HG03469 (cell line): ENCODE data around the gene DNAH17.

ENCODE experiments used
- ATAC-seq: cut with Tn5 transposase; IDR thresholded peaks from one replicate; pipeline ENCODE4 v1.9.1; 2021; ENCODE audit warnings: mild to moderate bottlenecking, moderate library complexity, moderate number of reproducible peaks; ENCODE audit not compliant: unreplicated experiment

DNAH17 gene, protein sequence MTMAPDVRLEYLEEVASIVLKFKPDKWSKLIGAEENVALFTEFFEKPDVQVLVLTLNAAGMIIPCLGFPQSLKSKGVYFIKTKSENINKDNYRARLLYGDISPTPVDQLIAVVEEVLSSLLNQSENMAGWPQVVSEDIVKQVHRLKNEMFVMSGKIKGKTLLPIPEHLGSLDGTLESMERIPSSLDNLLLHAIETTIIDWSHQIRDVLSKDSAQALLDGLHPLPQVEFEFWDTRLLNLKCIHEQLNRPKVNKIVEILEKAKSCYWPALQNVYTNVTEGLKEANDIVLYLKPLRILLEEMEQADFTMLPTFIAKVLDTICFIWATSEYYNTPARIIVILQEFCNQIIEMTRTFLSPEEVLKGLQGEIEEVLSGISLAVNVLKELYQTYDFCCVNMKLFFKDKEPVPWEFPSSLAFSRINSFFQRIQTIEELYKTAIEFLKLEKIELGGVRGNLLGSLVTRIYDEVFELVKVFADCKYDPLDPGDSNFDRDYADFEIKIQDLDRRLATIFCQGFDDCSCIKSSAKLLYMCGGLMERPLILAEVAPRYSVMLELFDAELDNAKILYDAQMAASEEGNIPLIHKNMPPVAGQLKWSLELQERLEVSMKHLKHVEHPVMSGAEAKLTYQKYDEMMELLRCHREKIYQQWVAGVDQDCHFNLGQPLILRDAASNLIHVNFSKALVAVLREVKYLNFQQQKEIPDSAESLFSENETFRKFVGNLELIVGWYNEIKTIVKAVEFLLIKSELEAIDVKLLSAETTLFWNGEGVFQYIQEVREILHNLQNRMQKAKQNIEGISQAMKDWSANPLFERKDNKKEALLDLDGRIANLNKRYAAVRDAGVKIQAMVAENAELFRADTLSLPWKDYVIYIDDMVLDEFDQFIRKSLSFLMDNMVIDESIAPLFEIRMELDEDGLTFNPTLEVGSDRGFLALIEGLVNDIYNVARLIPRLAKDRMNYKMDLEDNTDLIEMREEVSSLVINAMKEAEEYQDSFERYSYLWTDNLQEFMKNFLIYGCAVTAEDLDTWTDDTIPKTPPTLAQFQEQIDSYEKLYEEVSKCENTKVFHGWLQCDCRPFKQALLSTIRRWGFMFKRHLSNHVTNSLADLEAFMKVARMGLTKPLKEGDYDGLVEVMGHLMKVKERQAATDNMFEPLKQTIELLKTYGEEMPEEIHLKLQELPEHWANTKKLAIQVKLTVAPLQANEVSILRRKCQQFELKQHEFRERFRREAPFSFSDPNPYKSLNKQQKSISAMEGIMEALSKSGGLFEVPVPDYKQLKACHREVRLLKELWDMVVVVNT (N-terminal part only)

DNA sequence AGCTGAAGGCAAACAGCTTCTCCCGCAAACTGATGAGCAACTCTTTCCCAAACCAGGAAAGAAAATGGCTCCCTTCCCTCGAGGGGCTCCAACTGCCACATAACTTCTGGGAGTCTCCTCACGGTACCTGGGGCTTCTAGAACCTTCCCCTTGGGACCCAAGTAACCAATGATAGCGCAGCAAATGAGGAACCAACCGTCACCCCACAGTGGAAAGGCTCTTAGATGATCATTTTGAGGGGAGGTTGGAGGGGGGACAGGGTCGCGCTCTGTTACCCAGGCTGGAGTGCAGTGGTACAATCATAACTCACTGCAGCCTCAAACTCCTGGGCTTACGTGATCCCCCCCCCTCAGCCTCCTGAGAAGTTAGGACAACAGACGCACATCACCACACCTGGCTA is at the start of gene DNAH17:
TSS of gene DNAH17 (minus strand) at position 101 of the 400 bp plus-strand sequence. CDS start 2,339 bp downstream, outside the sequence.
- no peak for ATAC-seq

DNA sequence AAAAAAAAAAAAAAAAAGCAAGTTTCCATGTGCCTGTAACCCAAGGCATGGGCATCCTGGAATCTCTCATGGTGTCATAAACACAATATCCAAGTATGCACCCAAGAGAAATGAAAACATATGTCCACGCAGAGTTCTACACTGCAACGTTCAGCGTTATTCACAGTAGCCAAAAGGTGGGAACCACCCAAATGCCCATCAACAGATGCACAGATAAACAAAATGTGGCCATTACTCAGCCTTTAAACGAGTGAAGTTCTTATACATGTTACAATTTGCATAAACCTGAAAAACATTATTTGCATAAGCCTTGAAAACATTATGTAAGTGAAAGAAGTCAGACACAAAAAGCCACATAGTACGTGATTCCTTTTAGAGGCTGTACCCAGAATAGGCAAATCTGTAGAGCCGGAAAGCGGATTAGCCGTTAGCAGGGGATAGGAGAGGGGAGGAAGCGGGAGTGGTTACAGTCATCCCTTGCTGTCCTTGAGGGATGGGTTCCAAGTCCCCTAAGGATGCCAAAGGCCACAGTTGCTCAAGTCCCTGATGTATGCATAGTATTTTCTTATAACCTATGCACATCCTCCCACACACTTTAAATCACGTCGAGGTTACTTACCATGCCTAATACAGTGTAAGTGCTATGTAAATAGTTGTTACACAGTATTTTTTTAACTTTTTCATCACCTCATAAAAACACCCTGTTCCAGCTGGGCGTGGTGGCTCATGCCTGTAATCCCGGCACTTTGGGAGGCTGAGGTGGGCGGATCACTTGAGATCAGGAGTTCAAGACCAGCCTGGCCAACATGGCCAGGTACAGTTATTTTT is 47.3 kb upstream of the DNAH17 start:
- ATAC-seq, result no peak

DNA sequence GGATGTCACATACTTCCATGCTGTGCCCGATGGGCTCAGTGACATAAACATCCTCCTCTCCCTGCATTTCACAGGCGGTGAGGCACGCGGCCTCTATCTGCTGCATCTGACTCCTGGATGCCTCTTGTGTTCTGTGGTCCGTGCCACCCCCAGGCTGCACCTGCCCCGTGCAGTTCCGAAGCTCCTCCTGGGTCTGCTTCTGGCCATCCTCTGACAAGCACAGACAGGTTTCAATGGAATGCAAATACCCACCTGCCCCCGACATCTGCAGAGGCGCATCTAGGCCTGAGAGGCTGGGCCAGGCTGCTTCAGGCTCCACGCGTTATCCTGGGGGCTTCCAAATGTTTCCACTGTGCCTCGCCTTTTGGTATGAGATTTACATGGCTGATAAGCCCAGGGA is 46.3 kb upstream of the DNAH17 start:
- ATAC-seq, result no peak

DNA sequence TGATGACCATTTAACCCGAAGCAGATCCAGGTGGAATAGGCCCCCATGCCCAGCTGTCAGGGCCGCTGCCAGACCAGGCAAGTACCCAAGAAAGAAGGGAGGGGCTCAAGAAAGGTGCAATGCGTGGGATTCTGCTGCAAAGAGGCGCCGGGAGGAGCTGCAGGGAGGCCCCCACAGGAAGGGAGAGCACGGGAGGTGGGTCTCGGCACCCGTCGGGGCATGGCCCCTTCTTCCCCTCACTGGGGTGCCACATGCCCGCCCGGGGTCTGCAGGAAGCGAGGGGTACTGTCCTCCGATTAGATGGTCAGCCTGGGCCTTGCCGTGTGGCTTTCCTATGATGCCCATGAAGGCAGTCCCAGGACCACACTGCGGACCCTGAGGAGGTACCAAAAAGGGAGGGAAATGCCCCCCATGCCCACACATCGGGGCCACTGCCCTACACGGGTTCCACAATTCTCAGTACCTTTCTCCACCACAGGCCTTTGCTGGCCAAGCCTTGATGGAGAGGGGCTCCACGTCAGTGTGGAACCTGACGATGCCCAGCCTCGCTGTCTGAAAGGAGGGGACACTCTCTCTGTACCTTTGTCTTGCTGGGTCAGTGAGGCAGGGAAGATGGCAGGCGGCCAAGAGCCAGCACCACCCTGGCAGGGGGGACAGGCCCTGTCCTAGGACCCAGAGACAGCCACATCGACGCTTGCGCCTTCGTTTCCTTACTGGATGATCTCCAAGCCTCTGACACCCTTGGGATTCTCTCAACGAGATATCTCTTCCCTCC is 45.5 kb upstream of the DNAH17 start:
- ATAC-seq, result no peak

DNA sequence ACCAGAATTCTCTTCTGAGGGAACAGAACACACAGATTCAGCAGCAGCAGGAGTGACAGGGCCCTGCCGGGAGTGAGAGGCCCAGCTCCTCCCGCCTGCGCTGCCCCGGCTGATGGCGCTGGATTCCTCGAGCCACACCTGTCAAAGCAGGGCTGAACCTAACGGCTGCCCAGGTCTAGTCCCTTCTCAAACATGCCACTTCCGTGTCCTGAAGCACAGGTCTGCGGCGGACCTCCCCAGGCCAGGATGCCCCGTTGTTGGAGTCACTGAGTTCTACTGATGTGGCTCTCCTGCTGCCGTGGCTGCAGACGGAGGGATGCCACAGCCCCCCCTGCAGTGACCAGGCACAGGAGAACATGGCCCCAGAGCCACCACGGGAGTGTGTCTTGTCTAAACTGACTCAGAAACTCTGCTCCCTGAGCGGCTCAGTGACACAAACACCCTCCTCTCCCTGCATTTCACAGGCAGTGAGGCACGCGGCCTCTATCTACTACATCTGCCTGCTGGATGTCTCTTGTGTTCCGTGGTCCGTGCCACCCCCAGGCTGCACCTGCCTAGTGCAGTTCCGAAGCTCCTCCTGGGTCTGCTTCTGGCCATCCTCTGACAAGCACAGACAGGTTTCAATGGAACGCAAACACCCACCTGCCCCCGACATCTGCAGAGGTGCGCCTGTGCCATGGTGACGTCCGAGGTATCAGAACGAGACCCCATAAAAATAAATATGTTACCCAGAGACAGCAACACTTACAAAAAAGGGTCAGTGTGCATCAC is 44.7 kb upstream of the DNAH17 start:
- no peak for ATAC-seq

DNA sequence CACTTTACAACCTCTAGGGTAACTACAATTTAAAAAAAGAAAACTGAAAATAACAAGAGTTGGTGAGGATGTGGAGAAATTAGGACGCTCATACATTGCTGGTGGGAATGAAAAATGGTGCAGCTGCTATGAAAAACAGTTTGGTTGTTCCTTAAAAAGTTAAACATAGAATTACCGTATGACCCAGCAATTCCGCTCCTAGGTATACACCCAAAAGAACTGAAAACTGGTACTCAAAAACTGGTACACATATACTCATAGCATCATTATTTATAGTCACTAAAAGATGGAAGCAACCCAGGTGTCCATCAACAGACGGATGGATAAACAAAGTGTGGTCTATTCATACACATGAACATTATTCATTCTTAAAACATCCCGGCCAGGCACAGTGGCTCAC is 42.9 kb upstream of the DNAH17 start:
- ATAC-seq, result no peak

DNA sequence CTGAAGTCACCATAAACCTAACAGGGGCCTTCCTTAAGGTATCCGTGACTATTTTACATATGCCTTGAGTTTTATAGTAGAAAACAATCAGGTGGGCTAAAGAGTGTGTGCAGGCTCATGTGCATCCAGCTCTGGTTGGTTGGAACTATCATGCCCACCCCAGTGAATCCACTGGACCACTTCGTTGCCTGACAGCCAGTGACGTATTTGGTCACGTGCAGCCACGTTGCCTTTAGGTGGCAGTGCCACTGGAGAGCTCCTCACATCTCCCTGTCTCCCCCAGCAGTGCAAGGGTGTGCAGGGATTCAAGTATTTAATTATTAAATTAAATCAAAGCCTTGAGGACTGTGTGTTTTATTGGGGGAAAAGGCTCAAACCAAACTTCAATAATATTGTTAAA is 42.1 kb upstream of the DNAH17 start:
- no peak for ATAC-seq

DNA sequence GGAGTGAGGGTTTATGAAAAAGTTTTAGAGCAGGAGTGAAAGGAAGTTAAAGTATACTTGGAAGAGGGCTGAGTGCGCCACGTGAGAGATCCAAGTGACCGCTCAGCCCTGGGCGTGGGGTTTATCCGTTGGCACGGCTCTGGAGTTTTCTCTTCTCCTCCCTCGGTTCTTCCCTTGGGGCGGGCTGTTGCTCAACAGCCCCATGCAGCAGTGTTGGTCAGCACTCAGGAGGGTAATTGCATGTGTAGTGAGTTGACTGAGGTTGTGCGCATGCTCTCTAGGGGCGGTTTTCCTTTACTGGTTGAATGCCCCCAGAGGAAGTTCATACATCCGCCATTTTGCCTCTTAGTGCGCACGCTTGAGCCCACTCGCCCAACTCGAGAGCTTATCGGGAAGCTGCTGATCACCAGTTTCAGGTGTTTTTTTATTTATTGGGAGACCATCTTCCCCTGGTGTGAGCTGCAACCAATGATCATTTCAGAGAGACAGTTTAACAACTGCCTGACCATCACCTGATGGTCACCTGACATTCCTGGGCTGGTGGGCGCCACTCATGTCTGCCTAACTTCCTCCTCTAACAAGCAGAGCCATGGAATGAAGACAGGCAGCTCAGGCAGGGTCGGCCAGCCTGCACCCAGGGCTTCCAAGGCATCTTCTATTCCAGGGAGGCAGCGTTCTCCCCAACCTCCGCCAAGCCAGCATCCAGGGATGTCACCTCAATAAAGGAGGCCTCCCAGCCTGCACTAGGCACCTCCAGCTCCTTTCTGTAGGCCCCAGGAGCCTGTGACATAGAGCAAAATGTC is 41.3 kb upstream of the DNAH17 start:
- no peak for ATAC-seq

DNA sequence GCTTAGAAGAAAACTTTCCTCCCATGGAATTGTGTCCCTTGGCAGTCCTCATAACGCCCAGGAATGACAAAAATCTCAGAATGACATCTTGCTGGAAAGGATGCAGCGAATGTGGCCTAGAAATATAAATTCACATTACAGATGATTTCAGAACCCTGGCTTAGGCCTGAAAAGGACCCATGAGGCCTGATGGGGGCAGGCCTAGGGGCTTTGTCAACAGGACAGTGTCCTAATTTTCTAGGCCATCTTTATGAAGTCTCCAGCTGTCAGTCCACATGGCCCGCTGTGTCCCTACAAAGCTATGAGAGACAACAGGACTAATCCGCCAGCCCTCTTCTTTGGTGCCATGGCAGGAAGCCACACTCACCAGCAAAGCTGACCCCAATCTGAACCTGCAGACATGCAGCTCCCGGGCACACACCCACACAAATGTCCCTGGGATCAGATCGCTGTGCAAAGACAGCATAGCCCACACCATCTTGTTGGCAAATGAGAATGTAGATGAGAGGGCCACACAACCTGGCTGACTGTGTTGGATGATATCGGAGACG is 40.4 kb upstream of the DNAH17 start:
- ATAC-seq, result no peak

DNA sequence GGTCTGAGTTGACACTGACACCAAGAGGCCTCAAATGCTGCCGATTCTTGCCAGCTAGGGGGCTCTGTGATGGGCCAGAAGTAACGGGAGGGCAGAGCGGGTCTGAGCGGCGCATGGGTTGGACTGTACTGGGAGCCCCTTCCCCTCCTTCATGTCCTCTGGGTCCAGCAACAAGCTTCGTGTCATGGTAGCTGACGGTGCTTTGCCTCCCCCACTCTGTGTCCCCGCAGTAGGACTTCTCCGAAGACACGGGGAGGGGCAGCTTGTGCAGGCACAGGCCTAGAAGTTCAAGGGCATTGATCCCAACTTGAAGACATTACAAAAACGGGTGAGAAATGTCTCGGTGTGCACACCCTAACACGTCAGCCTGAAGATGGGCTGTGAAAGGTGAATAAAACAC is 39.8 kb upstream of the DNAH17 start:
- ATAC-seq, result no peak

DNA sequence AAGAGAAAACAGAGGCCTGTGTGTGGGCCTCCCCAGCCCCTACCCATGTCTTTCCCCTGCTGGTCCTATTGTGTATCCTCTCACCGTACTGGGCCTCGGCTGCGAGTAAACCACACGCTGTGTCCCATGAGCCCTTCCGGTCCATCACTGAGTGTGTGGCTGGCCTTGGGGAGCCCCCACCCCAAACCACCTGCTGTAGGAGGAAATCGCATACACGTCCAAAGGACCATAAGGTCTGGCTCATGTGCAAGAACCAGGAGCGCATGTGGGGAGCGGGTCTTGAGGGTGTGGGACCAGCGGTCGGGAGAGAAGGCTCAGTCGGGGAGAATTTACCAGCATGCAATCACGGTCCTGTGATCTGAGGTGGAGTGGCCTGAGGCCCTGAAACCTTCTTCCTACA is 38.4 kb upstream of the DNAH17 start:
- no peak for ATAC-seq

DNA sequence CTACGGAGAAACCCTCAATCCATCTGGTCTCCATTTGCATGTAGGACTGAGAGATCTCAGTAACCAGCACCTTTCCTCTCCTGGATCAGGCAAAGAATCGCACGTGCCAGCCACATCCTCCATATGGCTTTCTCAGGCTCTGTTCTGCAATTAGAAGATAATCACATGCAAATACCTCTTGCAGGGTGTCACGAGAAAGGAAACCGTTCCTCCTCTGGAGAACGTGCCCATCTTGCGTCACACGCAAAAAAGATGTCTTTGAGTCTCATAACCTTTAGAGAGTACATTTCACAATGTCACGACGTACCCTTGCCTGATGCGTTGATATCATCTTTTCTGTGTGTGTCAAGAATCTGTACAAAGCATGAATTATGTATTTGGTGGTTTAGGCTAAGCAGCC is 36.2 kb upstream of the DNAH17 start:
- no peak for ATAC-seq

DNA sequence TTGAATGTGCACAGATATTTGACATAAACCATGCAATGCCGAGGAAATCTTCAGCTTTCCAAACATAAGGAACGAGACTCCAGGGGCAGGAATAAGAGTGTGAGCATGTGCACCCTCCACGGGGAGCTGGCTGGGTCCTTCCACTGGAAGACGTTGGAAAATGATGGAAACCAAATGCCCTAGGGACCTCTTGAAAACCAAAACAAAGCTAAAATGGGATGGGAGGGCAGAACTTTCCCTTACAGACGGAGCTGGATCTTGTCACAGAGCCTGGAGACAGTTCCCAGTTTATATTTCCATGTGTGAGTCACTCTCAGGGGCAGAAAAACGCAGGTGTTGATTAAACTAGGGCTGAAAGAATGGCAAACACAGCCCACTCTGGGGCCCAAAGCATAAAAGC is 34.4 kb upstream of the DNAH17 start:
- ATAC-seq, result no peak

DNA sequence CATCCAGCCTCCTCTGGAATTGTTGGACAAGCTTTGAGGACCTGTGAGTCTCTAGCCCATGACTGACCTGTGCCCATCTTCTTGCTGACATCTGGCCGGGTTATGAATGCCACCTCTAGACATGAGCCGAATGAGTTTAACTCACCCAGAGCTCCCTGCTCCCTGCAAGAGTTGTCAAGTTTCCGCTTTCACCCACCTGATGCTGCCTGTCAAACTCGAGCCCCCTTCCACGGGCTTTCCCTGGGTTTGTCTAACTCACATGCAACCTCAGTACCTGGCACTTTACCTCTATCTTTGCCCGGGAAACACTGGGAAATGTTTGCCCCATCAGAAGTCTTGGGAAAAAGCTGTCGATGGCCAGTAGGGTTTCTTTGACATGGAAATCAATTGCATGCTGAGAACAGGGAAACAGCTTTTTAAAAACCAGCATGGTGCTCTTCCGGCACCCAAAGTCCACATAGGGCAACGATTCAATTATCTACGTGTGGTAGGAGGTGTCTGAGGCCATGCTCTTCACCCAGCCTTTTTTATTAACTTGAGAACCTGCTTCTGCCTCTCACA is 33.8 kb upstream of the DNAH17 start:
- no peak for ATAC-seq

DNA sequence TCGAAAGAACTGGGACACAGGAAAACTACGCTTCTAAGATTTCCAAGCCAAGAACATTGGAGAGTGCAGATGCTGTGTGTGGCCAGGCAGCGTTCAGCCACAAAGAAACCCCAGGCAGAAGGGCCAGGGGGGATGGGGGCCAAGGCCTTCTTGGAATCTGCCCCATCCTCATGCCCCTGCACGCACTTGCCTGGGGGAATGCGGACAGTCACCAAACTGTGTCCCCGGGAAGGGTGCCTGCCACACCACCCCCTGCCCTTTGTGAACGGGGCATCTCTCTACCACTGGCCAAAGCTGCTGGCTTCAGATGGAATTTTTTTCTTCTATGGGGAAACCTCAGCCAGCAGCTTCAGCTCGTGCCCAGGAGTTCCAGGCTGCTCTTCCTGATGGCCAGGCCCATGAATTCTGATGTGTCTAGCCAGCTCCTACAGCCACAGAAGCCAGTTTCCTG is 32.0 kb upstream of the DNAH17 start:
- no peak for ATAC-seq

DNA sequence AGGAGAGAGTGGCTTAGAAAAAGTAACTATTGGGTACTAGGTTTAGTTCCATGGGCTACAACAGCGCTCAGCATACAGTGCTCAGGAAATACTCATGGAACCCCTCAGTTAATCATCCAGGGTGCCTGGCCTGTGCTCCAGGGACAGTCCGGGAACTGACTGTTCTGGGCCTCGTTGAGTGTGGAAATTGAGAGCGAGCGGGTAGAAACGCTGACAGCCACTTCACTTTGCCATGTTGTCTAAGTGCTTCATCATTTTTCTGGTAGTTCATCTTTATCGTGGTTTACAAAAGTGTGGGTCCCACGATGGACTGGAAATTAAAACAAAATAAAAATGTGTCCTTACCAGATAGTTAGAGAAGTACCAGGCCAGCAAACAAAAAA is 31.6 kb upstream of the DNAH17 start:
- ATAC-seq, result no peak

DNA sequence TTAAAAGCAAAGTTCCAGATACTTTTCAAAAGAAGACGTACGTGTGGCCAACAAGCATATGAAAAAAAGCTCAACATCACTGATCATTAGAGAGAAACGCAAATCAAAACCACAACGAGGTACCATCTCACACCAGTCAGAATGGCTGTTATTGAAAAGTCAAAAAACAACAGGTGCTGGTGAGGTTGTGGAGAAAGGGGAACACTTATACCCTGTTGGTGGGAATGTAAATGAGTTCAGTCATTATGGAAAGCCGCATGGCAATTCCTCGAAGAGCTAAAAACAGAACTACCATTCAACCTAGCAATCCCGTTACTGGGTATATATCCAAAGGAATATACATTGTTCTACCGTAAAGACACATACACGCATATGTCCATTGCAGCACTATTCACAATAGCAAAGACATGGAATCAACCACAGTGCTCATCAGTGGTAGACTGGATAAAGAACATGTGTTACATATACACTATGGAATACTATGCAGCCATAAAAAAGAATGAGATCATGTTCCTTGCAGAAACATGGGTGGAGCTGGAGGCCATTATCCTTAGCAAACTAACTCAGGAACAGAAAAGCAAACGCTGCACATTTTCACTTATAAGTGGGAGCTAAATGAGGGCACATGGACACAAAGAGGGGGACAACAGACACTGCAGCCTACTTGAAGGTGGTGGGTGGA is 31.1 kb upstream of the DNAH17 start:
- no peak for ATAC-seq
